ENCODE results near the gene ATP6V1G2. TPM values are rescaled to one million over a fixed set of nuclear protein-coding genes. Genes with fewer than 3 reads are reported as not detected.
"Not testable (repeated sequence)": the region's sequence is repeated elsewhere in the genome, so short reads cannot be mapped to it uniquely, and the experiment has no call there.

The ATP6V1G2 gene
- total RNA-seq: 10 to 100 TPM; 32.2 to 63.3 TPM
- polyA plus RNA-seq (ENCODE audit: insufficient read length in 2 of 2): 100 to 1,000 TPM; 231 to 258 TPM
- long read RNA-seq, donor 1, transcript ATP6V1G2-205 (3 exons, 1,588 nt): major isoform, 73 of 140 reads
- long read RNA-seq, donor 1, partial matches to known transcripts: 61 of 140 reads
- long read RNA-seq, donor 1, other reads (novel, unspliced or antisense): 0 of 140 reads
- long read RNA-seq, donor 2, transcript ATP6V1G2-205 (3 exons, 1,588 nt): major isoform, 27 of 34 reads
- long read RNA-seq, donor 2, partial matches to known transcripts: 0 of 34 reads
- long read RNA-seq, donor 2, other reads (novel, unspliced or antisense): 7 of 34 reads
- long read RNA-seq, donor 3, transcript ATP6V1G2-205 (3 exons, 1,588 nt): major isoform, 40 of 74 reads
- long read RNA-seq, donor 3, partial matches to known transcripts: 33 of 74 reads
- long read RNA-seq, donor 3, other reads (novel, unspliced or antisense): 0 of 74 reads
- long read RNA-seq, donor 4, partial matches to known transcripts: 0 of 1 reads
- long read RNA-seq, donor 4, other reads (novel, unspliced or antisense): 0 of 1 reads

DNA sequence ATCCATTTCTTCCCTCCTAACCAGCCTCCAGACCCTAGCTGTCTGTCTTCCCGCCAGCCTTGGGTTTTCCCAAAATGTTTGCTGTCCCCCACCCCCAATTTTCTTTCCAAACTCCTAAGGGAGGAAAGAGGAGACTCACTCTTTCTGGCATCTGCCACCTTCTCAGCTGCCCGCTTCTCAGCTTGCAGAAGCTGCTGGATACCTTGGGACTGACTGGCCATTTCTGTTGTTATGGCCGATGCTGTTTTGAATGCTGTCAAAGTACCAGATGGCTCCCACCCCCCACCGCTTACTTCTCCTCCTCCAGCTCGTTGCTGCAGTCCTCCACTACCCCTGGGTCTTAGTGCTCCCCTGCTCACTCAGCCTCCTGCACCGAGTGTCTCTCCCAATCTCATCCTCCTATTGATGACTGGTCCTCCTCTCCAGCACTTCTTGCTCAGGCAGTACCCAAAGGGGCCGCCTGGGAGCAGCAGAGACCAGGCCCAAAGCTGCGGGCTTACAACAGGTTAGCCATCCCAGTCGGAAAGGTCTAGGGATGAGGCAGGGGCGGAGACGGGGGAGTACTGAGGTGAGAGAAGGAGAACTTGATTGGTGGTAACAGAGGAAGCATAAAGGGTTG is at the start of gene ATP6V1G2:
ATP6V1G2 (minus strand) TSS at position 270 of the 619 bp plus-strand sequence; CDS start at position 221, 49 bp downstream.
- Histone ChIP-seq H3K27ac (ENCODE audit: low read depth, low read length) (peak within 1 kb of the TSS; percentile 83), H3K4me1 (ENCODE audit: control insufficient read depth, insufficient read depth, low read length) (peaks cover 31% of the 10 kb centered on the region), H3K27me3 (ENCODE audit: control insufficient read depth, insufficient read depth, low read length) (no peaks in the 10 kb centered on the region), H3K4me3 (ENCODE audit: low read depth, low read length) (peak within 1 kb of the TSS; percentile 62), H3K9me3 (ENCODE audit: control insufficient read depth, insufficient read depth, low read length) (no peaks in the 10 kb centered on the region), H3K36me3 (ENCODE audit: control insufficient read depth, insufficient read depth, low read length) (peaks cover 24% of the 10 kb centered on the region)
- peak; percentile 83 to 99 (median 92) for DNase-seq (ENCODE audit: low read depth in 4 of 6, low spot score in 6 of 6)
- 2% methylated on average over 9 of the region's 11 CpGs for WGBS (ENCODE audit: insufficient coverage)

DNA sequence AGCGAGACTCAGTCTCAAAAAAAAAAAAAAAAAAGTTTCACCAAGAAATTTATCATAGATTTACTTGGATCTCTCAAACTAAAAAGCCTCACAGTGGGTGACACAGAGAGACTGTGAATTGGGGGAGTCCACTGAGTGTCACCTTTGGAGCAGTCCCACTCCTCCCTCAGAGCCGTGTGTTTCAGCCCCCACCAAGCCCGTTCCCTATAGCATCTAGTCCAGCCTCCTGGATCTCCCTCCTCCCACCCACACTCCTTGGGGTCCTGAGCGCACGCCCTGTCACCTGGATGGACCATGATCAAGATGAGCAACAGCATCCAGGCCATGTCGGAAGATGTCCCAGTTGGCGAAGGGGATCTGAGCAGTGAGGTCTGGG is 46.0 kb upstream of the ATP6V1G2 start:
- WGBS (ENCODE audit: insufficient coverage): 97% methylated on average over 6 of the region's 7 CpGs
- Histone ChIP-seq H3K9me3 (ENCODE audit: control insufficient read depth, insufficient read depth, low read length) (no peaks in the 10 kb centered on the region), H3K27ac (ENCODE audit: low read depth, low read length) (no peak overlapping the region), H3K36me3 (ENCODE audit: control insufficient read depth, insufficient read depth, low read length) (no peaks in the 10 kb centered on the region), H3K4me3 (ENCODE audit: low read depth, low read length) (no peak overlapping the region), H3K27me3 (ENCODE audit: control insufficient read depth, insufficient read depth, low read length) (no peaks in the 10 kb centered on the region), H3K4me1 (ENCODE audit: control insufficient read depth, insufficient read depth, low read length) (peaks cover 15% of the 10 kb centered on the region)
- DNase-seq (ENCODE audit: low read depth in 4 of 6, low spot score in 6 of 6): no peak

DNA sequence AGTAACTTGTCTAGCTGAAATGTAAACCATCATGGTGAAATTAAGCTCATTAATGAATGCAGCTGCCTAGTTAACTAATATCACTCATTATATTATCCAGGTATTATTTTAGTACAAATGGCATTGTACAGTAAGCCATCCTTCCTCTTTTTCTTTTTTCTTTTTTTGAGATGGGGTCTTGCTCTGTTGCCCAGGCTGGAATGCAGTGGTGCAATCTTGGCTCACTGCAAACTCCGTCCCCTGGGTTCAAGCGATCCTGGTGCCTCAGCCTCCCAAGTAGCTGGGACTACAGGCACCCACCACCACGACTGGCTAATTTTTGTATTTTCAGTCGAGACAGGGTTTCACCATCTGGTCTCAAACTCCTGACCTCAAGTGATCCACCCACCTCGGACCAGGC is 44.3 kb upstream of the ATP6V1G2 start:
- H3K4me1 ChIP-seq (ENCODE audit: control insufficient read depth, insufficient read depth, low read length): peaks cover 23% of the 10 kb centered on the region
- H3K9me3 ChIP-seq (ENCODE audit: control insufficient read depth, insufficient read depth, low read length); H3K4me3 ChIP-seq (ENCODE audit: low read depth, low read length); H3K36me3 ChIP-seq (ENCODE audit: control insufficient read depth, insufficient read depth, low read length); H3K27ac ChIP-seq (ENCODE audit: low read depth, low read length); DNase-seq (ENCODE audit: low read depth in 4 of 6, low spot score in 6 of 6); H3K27me3 ChIP-seq (ENCODE audit: control insufficient read depth, insufficient read depth, low read length): not testable (repeated sequence)
- WGBS (ENCODE audit: insufficient coverage): 89% methylated on average over 5 of the region's 5 CpGs

DNA sequence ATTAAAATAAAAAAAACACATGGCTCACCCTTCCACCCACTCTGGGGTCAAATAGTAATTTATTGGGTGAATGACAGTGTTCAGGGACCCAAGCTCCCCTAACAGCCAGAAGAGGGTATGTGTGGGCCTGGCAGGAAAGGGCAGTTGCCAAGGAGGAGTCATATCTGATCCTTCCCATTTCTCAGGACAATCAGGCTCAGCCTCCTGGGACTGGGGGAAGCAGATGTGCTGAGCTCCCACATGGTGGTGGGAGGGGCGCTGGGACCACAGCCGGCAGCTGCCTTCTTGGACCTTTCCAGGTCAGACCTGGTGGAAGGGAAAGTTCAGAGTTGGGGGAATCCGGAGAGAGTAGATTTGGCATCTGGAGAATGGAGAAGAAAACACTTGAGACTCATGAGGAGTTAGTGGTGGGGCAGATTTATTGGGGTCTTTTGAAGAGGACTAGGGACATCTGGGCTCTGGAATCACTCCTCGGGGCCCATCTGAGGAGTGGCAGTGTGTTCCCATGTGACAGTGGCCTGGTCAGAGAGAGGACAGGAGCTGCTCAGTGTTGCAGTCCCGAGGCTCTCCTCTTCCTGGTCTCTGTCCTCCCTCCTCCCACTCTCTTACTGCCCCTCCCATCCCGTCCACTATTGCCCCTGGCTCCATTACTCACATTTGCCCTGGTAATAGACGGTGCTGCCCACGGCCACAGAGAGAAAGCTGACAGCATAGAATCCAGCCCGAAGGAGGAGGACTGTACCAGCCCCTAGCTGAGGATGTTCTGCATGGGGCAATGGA is 42.7 kb upstream of the ATP6V1G2 start:
- Histone ChIP-seq H3K4me1 (ENCODE audit: control insufficient read depth, insufficient read depth, low read length) (peaks cover 23% of the 10 kb centered on the region), H3K9me3 (ENCODE audit: control insufficient read depth, insufficient read depth, low read length) (no peaks in the 10 kb centered on the region), H3K27ac (ENCODE audit: low read depth, low read length) (no peak overlapping the region), H3K27me3 (ENCODE audit: control insufficient read depth, insufficient read depth, low read length) (no peaks in the 10 kb centered on the region), H3K4me3 (ENCODE audit: low read depth, low read length) (no peak overlapping the region), H3K36me3 (ENCODE audit: control insufficient read depth, insufficient read depth, low read length) (no peaks in the 10 kb centered on the region)
- 54% methylated on average over 8 of the region's 9 CpGs for WGBS (ENCODE audit: insufficient coverage)
- no peak for DNase-seq (ENCODE audit: low read depth in 4 of 6, low spot score in 6 of 6)

DNA sequence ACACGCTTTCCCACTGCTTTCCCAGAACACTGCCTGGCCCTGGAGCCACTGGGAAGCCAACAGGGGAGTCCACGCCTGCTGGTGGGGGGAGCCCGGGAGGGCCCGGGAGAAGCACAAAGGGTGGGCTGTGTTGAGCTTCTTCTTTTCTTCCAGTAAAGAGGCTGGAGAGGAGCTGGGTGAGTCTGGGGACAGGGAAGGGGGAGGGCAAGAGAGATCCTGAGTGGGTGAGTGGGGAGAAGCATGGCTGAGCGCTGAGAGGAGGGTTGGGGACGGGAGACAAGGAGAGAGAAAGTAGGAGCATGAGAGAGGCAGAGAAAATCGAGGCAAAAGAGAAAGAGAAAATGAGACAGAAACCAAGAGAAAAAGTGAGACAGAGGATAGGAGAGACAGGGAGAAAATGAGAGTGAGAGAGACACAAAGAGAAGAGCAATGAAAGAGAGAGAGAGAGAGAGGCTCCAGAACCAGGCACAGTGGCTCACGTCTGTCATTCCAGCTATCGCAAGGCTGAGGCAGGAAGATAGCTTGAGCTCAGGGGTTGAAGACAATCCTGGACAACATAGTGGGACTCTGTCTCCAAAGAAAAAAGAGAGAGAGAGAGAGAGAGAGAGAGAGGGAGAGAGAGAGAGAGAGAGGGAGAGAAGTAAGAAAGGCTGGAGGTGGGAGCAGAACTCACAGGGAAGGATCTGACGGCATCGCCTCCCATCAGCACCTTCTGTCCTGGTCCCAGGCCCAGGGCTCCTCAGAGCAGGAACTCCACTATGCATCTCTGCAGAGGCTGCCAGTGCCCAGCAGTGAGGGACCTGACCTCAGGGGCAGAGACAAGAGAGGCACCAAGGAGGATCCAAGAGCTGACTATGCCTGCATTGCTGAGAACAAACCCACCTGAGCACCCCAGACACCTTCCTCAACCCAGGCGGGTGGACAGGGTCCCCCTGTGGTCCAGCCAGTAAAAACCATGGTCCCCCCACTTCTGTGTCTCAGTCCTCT is 41.7 kb upstream of the ATP6V1G2 start:
- peak overlapping the region; percentile 16 for H3K4me3 ChIP-seq (ENCODE audit: low read depth, low read length)
- 52% methylated on average over 11 of the region's 12 CpGs for WGBS (ENCODE audit: insufficient coverage)
- H3K27me3 ChIP-seq (ENCODE audit: control insufficient read depth, insufficient read depth, low read length): no peaks in the 10 kb centered on the region
- peaks cover 23% of the 10 kb centered on the region for H3K4me1 ChIP-seq (ENCODE audit: control insufficient read depth, insufficient read depth, low read length)
- peak in 2 of 6 donors; percentile 9 to 33 for DNase-seq (ENCODE audit: low read depth in 4 of 6, low spot score in 6 of 6)
- no peaks in the 10 kb centered on the region for H3K9me3 ChIP-seq (ENCODE audit: control insufficient read depth, insufficient read depth, low read length)
- no peaks in the 10 kb centered on the region for H3K36me3 ChIP-seq (ENCODE audit: control insufficient read depth, insufficient read depth, low read length)
- no peak overlapping the region for H3K27ac ChIP-seq (ENCODE audit: low read depth, low read length)

DNA sequence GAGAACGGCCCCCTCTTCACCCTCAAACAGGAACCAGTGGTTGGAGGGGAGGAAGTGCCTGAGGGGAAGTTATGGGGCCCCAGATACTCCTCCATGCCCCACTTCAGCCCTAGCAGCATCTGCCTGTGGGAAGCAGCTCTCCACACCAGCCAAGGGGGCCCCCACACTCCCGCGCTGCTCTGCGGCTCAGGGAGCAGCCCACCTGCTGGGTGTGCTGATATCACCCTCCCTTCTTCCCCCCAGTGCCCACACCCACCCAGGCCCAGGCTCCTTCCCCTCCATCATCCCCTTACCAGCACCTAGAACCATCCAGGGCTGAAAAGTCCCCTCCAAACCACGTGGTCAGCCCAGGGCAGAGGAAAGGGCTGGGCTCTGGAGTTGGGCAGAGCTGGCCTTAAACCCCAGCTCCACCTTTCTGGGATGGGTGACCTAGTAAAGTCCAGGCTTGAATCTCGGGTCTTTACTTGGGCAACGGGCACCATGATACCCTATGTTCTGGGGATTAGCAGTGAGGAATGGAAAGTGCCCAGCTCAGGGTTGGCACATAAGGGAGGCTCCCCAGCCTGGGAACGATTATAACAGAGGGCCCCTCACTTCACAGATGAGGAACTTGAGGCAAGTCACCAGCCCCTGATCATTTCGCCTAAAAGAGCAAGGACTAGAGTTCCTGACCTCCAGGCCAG is 40.3 kb upstream of the ATP6V1G2 start:
- Histone ChIP-seq H3K4me1 (ENCODE audit: control insufficient read depth, insufficient read depth, low read length) (peaks cover 30% of the 10 kb centered on the region), H3K9me3 (ENCODE audit: control insufficient read depth, insufficient read depth, low read length) (no peaks in the 10 kb centered on the region), H3K27me3 (ENCODE audit: control insufficient read depth, insufficient read depth, low read length) (no peaks in the 10 kb centered on the region), H3K36me3 (ENCODE audit: control insufficient read depth, insufficient read depth, low read length) (no peaks in the 10 kb centered on the region), H3K4me3 (ENCODE audit: low read depth, low read length) (no peak overlapping the region), H3K27ac (ENCODE audit: low read depth, low read length) (no peak overlapping the region)
- 60% methylated on average over 8 of the region's 9 CpGs for WGBS (ENCODE audit: insufficient coverage)
- no peak for DNase-seq (ENCODE audit: low read depth in 4 of 6, low spot score in 6 of 6)

DNA sequence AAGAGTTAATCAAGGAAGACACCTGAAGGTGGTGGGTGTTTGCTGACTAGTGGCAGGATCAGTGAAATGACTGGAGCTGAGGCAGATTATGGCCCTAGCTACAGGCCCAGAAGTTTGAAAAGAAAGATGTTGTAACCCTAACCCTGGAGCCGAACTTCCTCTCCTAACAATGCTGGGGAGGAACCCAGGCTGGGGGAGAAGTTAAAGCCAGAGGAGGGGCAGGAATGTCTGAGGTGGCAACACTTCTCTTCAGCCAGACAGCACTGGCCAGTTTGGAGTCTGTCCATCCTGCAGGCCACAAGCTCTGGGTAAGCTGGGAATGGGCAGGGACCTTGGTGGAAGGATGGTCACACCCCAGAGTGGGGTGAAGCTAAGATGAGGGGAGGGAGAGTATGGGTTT is 39.6 kb upstream of the ATP6V1G2 start, which contains the start of gene LST1:
LST1 (plus strand) TSS at position 270 of the 400 bp plus-strand sequence. CDS start 1,023 bp downstream, outside the sequence.
- Histone ChIP-seq H3K4me1 (ENCODE audit: control insufficient read depth, insufficient read depth, low read length) (peaks cover 37% of the 10 kb centered on the region), H3K36me3 (ENCODE audit: control insufficient read depth, insufficient read depth, low read length) (no peaks in the 10 kb centered on the region), H3K27ac (ENCODE audit: low read depth, low read length) (no peak within 1 kb of the TSS), H3K27me3 (ENCODE audit: control insufficient read depth, insufficient read depth, low read length) (no peaks in the 10 kb centered on the region), H3K9me3 (ENCODE audit: control insufficient read depth, insufficient read depth, low read length) (no peaks in the 10 kb centered on the region), H3K4me3 (ENCODE audit: low read depth, low read length) (no peak within 1 kb of the TSS)
- no peak for DNase-seq (ENCODE audit: low read depth in 4 of 6, low spot score in 6 of 6)
- WGBS (ENCODE audit: insufficient coverage): no CpG with 5 or more reads among the region's 1 CpG

DNA sequence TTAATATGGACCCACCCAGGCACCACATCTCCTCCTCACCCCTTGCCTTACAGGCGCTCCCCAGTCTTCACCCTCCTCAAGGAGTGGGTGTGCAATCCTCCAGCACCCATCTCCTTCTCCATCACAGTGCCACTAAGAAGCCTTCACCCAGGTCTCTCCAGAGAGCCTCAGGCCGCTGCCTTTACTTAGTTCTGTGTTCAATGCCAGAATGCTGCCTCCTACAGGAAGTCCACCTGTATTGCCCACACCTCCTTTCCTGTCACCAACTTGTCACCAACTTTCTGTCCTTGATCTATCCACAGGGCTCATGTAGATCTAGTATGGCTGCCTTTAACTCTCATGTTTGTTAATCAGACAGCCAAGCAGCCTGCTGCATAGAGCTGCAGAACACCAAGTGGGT is 39.1 kb upstream of the ATP6V1G2 start:
- H3K9me3 ChIP-seq (ENCODE audit: control insufficient read depth, insufficient read depth, low read length): no peaks in the 10 kb centered on the region
- no peaks in the 10 kb centered on the region for H3K36me3 ChIP-seq (ENCODE audit: control insufficient read depth, insufficient read depth, low read length)
- no peak overlapping the region for H3K27ac ChIP-seq (ENCODE audit: low read depth, low read length)
- H3K27me3 ChIP-seq (ENCODE audit: control insufficient read depth, insufficient read depth, low read length): peaks cover 2% of the 10 kb centered on the region
- no peak overlapping the region for H3K4me3 ChIP-seq (ENCODE audit: low read depth, low read length)
- H3K4me1 ChIP-seq (ENCODE audit: control insufficient read depth, insufficient read depth, low read length): peaks cover 40% of the 10 kb centered on the region
- 55% methylated on average over 2 of the region's 2 CpGs for WGBS (ENCODE audit: insufficient coverage)
- no peak for DNase-seq (ENCODE audit: low read depth in 4 of 6, low spot score in 6 of 6)
